ENCODE data around the gene MPC2.
"Not testable (repeated sequence)": the region's sequence is repeated elsewhere in the genome, so short reads cannot be mapped to it uniquely, and the experiment has no call there.

MPC2 gene

DNA sequence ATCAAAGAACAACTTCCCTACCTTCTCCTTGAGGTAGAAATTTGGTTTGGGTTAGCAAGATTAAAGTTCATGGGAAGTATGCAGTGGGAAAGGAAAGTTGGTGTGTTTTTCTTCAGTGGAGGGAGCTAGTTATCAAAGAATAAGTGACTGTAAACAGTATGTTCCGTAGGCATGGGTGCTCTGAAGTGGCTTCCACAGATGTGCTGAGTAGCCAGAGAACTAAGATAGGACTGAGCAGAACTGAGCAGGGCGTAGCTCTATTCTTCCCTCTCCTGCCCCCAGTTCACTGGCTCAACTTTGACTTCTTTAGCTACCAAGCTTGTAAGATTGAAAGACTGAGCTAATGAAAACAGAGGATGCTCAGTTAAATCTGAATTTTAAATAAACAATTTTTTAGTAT, 26.3 kb downstream of the MPC2 start:
- DNase-seq (ENCODE audit: low read depth, low spot score) = no peak

DNA sequence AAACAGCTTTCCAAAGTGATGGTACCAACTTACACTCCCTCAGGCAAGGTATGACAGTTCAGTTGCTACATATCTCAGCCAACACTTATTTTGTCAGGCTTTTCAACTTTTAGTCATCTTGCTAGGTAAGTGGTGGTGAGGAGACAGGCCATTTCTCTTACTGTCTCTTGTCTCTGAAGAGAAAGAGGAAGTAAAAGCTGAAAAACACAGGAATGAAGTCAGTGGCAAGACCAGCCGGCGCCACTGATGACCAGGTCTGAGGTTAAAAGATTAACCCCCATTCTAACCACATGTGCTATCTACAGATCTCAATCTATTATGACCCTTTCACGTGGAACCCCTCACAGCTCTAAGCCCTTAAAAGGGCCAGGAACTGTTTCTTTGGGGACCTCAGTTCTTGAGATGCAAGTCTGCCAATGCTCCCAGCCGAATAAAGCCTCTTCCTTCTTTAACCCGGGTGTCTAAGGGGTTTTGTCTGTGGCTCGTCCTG, 27.1 kb downstream of the MPC2 start:
- no peak for DNase-seq (ENCODE audit: low read depth, low spot score)
- H3K27ac ChIP-seq = no peak overlapping the region

More for the DNA sequence above, 26.3 kb downstream of the MPC2 start:
- H3K27ac ChIP-seq = peak overlapping the region; percentile 50

DNA sequence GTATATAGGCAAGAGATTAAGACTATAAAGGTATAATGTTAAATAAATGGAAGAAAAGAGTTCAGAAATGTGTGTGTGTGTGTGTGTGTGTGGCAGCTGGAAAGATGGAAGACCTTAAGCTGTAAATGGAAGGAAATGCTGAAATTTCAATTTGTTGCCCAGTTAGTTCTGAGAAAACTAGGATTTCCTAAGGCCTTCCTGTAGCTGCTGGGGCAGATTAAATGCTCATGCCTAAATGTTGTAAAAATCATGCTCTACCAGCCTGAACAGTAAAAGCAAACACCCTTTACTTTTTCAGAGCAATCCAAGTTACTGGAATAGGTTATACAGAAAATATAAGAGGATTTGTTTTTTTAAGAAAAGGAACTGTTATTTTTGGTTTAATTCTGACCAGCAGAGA, 31.2 kb downstream of the MPC2 start:
- no peak for DNase-seq (ENCODE audit: low read depth, low spot score)
- no peak overlapping the region for H3K27ac ChIP-seq

DNA sequence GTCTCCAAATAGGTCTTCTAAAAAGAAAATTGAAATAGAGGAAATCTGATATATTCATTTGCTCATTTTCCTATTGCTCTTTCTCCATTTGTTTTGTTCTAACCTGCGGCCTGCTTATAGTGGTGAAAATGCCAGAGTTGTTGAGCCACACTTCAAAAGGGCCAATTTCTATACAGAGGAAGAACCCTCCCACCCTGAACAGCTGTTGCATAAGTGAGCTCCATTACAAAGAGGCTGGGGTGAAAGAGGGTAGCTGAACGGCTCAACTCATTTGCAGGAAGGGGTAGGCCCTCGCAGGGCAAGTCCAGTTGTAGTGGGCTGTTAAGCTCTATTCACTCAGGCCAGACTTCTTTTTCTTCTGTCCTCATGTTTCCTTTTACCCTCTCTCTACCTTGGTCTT, 31.7 kb downstream of the MPC2 start:
- no peak for DNase-seq (ENCODE audit: low read depth, low spot score)

DNA sequence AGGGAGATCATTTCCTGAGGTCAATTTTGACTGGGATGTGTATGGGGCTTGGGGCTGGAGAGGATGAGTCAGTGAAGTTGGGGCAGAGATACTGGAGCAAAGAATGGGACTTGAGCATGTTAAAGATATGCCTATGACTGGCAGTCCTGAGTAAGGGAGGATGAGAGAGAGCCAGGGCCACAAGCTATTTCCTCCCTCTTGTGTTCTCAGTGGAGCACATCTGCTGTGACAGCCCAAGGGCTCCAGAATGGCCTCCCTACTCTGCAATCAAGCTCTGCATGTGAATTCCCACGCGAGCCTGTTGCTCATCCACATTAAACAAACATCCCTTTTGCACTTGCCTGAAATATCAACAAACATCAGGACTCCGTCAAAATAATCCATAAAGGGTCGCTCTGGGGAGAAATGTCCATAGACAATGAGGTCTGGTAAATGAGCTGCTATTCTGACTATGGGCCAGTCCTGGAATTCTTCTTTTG, 32.2 kb downstream of the MPC2 start:
- H3K27ac ChIP-seq = no peak overlapping the region
- no peak for DNase-seq (ENCODE audit: low read depth, low spot score)

More for the DNA sequence above, 31.7 kb downstream of the MPC2 start:
- H3K27ac ChIP-seq = no peak overlapping the region

DNA sequence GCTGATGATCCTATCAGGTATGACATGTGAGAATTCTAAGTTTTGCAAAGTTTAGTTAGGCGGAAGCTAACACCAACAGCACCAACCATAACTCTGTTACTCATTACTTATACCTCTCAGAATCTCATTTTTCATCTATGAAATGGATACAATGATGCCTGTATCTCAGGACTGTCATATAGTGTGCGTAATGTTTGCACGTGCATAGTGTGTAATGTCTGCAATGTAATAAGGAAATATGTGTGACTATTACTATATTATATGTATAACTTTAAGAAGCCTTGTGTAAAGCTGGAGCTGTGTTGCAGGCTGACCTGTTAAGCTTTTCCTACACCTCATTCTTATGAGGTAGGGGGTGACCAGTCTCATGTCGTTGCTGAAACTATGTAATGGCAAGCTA, 36.0 kb downstream of the MPC2 start:
- no peak overlapping the region for H3K27ac ChIP-seq
- DNase-seq (ENCODE audit: low read depth, low spot score) = no peak

DNA sequence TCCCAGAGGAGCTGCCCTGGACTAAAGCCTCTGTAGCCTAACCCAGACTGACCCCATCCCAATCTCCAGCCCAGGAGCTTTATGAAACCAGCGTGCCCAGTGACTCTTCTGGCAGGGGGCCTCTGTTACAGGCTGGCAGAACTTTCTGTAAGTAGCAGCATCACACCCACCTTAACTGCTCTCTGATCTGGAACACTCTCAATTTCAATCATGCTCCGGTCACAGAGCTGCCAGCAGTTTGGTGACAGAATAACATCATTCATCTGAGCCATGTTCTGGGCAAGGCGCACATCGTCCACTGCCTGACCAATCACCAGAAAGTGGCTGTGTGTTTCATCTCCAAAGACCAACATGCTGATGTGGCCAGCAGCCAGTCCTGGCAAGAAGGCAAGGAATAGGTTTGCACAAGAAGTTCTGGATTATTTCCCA, 37.6 kb downstream of the MPC2 start:
- no peak overlapping the region for H3K27ac ChIP-seq
- DNase-seq (ENCODE audit: low read depth, low spot score) = no peak

DNA sequence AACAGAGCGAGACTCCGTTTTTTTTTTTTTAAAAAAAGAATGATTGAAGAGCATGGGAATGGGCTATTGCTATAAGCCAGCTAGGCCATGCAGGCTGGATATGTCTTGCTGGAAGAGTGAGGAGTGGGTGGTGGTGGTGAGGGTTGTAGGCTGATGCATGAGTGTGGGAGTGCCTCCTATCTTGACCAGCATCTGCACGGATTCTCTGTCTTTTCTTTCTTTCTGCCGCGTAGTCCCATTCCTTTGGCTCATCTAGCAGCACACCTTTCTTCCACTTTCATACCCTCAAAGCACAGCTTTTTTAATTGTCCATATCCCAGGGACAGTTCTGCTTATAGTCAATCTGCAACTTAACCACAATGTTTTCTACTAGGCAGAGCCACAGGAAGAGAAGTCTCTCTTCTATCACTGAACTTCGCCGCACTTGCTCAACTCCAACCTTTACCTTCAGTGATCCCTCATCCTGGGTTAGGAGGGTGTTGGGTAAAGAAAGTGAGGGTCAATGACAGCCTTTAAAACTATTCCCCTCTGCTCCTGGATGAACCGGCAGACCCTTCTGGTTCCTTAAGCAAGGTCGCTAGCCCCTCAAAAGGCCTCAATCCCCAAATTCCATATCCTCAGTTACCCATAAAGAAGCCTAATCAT, 38.2 kb downstream of the MPC2 start:
- no peak for DNase-seq (ENCODE audit: low read depth, low spot score)
- H3K27ac ChIP-seq = no peak overlapping the region

DNA sequence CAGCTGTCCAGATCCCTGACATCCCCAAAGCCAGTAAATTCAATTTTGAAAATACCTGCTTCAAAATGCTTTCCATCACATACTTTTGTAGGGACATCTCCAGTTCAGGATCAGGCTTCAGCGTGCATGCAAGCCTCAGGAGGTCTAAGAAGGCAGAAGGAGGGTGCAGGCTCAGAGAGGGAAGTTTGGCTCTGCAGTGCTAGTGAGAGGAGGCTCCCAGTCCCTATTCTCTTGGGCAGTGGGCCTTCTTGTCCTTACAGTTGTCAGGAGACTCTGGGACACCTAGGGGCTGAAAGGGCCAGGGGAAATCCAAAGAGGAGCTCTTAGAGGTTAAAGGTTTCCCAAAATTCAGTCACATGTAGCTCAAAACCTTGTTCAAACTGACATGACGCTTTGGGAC, 43.1 kb downstream of the MPC2 start:
- DNase-seq (ENCODE audit: low read depth, low spot score) = no peak
- no peak overlapping the region for H3K27ac ChIP-seq

DNA sequence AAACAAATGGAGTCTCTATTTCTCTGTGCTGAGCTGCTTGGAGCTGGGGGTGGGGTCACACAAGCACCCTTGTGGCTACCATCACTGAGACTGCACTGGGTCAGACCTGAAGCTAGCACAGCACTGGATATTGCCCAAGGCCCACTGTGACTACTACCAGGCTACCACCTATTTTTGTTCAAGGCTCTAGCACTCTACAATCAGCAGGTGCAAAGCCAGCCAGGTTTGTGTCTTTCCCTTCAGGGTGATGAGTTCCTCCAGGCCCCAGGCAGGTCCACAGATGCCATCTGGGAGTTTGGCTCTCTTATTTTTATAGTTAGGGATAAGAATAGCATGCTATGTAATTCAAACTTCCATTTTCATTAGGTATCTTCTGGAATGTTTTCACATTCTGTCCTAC, 46.5 kb downstream of the MPC2 start:
- no peak for DNase-seq (ENCODE audit: low read depth, low spot score)
- no peak overlapping the region for H3K27ac ChIP-seq

DNA sequence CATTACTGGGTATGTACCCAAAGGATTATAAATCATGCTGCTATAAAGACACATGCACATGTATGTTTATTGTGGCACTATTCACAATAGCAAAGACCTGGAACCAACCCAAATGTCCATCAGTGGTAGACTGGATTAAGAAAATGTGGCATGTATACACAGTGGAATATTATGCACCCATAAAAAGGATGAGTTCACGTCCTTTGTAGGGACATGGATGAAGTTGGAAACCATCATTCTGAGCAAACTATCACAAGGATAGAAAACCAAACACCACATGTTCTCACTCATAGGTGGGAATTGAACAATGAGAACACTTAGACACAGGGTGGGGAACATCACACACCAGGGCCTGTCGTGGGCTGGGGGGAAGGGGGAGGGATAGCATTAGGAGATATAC, 49.7 kb downstream of the MPC2 start:
- not testable (repeated sequence) for H3K27ac ChIP-seq; DNase-seq (ENCODE audit: low read depth, low spot score)

DNA sequence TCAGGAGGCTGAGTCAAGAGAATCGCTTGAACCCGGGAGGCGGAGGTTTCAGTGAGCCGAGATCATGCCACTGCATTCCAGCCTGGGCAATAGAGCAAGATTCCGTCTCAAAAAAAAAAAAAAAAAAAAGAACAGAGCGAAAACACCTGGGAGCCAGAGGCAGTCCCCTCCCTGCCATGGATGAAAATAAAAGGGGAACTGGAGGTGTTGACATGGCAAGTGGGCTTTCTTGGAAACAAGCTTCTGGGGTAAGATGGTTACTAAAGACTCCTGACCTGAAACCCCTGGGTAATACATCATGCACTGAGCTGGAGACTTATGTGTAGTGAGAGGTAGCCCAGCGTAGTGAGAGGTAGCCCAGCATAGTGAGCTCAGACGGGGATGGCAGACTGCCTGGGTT, 54.5 kb downstream of the MPC2 start:
- H3K27ac ChIP-seq = no peak overlapping the region
- DNase-seq (ENCODE audit: low read depth, low spot score) = no peak

DNA sequence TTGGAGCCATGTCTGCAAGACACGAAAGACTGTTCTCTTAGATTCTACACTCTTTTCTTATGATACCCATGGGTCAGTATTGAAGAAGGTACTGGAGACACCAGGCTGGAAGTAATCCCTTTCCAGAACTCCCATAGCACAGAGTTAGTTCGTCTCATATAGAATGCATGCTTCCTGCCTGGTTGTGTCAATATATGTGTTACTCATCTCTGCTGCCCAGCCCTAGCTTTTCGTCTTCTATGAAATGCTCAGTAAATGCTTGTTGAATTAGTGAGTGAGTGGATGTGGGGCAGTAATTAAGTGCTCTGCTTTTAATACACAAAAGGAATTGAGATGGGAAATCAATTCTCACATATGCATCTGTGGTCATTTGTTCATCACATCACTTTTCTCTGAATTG, 55.1 kb downstream of the MPC2 start:
- no peak for DNase-seq (ENCODE audit: low read depth, low spot score)
- peak overlapping the region; percentile 9 for H3K27ac ChIP-seq

DNA sequence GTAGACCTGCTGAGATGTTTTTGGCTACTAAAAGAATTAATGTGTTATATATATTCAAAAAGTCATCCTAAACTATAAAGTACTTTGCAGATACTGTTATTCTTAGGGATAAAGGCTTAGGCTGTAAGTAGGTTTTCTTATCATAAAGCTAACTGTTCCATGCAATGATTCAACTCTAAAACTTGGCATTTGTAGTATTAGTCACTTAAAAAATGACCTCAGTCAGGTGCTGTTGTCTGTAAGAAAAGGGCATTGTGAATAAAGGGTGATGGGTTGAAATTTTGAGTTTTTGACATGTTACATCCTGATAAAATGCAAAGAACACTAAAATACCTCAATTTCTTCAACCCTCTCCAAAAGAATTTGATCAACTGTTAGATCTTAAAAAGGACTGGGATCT, 55.8 kb downstream of the MPC2 start:
- no peak for DNase-seq (ENCODE audit: low read depth, low spot score)
- H3K27ac ChIP-seq = peak overlapping the region; percentile 9

DNA sequence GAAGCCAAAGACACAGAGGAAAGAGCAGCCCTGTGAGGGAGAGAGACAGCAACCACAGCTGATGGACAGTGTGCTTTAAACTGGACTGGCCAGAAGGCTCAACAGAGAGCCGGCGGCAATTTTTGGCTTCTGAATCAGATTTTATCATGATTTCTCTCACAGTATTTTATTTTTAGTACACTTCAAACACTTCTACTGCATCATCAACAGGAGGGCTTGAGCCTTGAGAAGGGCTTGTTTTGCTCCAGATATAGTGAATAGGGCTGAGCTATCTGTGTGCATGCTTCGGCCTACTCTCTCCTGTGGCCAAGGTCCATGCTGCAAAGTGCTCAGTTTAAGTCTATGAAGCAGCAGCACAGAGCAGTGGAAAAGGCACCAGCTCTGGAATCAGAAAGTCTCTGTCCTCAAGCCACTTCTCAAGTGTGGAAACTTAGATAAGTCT, 56.3 kb downstream of the MPC2 start:
- H3K27ac ChIP-seq = no peak overlapping the region
- no peak for DNase-seq (ENCODE audit: low read depth, low spot score)

DNA sequence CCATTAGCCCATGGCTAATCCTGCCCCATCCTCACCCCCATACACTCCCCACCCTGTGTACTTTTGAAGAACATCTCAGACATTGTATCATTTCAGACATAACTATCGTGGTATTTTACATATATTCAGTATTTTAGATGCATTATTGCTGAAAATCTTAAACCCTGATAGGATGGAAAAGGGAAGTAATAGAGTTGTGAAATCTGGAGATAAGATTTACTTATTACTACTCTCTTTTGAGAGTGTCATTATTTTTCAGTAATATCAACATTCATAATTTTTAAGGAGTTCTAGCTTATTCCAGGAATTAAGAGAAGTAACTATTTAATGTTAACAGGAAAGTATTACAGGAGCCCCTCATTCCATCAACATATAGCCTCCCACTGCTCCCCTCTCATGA, 57.4 kb downstream of the MPC2 start:
- H3K27ac ChIP-seq = no peak overlapping the region
- no peak for DNase-seq (ENCODE audit: low read depth, low spot score)

DNA sequence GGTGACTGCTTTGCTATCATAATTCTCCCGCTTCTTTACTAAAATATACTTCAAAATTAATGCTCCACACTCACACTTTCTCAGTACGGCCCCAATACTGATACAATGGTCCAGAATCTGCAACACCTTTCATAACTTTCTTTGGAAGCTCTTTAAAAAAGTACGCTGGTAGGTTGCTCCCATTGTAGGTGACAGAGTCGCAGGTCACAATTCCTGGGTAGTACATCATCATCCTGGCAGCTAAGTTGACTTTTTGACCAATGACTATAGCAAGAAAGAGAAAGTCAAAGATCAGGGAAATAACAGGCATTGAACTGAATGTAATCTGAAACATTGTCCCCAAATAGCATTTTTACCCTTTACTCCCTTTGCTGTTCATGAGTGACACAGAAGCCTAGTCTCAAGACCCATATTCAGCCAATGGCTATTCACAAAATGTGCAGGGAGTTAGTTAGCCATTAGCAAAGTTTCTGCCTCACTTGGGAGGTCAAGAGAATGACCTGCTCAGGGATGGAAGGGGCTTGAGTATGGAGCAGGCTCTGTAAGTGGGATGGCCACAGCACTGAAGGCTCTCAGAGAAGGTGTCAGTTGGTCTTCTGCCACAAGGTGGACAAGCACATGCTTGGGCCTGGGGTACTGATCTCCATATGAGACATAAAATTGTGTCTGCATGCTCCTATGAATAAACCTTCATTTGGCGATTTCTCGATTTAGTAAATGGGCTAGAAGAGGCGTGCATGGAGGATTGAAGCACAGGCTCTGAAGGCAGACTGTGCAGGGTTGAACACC, 58.3 kb downstream of the MPC2 start:
- no peak for DNase-seq (ENCODE audit: low read depth, low spot score)
- H3K27ac ChIP-seq = no peak overlapping the region

DNA sequence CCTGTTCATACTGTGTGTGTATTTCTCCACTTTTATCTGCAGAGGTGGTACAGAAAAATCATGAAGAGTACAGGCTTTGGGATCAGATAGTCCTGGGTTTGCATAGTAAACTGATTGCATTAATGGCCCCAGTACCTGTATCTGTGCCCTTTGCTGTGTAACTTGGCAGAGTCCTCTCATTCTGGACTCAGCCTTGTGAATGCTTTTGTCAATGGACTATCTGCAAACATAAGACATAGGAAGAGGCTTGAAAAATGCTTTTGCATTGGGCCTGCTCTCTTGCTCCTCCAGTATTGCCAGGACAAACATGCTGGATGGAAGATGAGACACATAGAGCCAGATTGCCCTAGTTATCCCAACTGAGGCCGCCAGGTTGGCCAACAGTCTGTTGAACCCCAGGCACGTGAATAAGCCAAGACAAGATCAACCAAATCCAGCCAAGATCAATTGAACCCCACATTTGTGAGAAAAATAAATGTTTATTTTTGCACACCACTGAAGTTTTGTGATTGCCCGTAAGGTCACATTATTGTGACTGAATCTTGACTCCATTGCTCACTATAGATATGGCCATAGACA, 60.2 kb downstream of the MPC2 start:
- no peak overlapping the region for H3K27ac ChIP-seq
- DNase-seq (ENCODE audit: low read depth, low spot score) = no peak

DNA sequence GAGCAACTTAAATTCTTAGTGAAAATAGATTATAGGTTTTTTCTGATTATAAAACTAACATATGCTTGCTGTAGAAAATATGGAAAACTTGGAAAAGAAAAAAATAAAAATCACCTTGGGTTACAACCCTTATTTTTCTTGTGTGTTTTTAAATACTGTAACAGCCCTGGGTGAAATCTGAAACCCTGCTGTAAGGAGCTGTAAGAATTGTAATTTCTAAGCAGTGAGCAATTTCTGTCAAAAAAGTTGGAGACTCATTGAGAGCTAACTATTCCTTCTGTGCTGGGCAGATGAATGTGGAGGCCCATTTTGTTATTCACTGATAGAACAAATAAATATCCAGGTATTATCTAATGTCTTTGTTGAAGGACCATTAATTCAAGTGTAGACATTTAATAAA, 65.5 kb downstream of the MPC2 start:
- DNase-seq (ENCODE audit: low read depth, low spot score) = no peak
- no peak overlapping the region for H3K27ac ChIP-seq

DNA sequence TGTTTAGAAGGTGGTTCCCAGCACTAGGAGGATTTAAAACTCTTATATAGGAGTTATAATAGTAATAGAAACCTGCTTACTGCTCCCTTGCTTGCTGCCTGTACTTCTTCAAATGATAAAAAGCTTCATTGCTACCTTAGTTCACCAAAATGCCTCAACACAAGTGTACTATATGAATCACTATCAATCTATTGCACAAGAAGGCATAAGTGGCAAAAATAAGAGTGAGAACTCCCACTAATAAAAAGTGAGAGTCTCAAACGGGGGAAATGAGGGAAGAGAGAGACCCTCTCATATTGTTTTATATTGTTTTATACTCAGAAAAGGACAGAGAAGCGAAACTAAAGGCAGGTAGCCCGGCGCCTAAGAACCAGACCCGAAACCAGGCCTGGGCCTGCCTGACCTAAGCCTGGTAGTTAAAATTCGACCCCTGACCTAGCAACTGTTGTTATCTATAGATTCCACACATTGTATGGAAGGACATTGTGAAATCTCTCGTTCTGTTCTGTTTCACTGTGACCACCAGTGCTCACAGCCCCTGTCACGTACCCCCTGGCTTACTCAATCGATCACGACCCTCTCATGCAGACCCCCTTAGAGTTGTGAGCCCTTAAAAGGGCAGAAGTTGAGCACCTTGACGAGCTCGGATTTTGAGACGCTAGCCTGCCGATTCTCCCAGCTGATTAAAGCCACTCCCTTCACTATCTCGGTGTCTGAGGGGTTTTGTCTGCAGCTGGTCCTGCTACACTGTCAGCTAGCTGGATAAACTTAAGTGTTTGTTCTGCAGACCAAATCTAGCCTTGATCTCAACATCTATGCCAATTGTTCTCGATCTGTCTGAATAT, 67.5 kb downstream of the MPC2 start:
- not testable (repeated sequence) for DNase-seq (ENCODE audit: low read depth, low spot score); H3K27ac ChIP-seq

Data from epithelial cell of prostate (primary cell).